BJ (cell line): ENCODE results near the gene NELL2. TPM values are rescaled to one million over a fixed set of nuclear protein-coding genes. Genes with fewer than 3 reads are reported as not detected.

Experiments used
- CTCF ChIA-PET: fragments of 350-600 bp; formaldehyde crosslinking; extraction: SDS; loops from one replicate; lab custom pipeline; 2021; ENCODE audit warnings: antibody characterized with exemption, inconsistent platforms; lab: Yijun Ruan, JAX
- POLR2A ChIA-PET: fragments of 300-600 bp; sonication (Branson Sonifier 250); formaldehyde crosslinking; extraction: SDS; loops from one replicate; lab custom pipeline; 2021; ENCODE audit warnings: antibody characterized with exemption; lab: Charles Lee
- DNase-seq: peaks from one replicate; pipeline ENCODE4 v3.0.0-alpha.2; 2011; ENCODE audit warnings: low read depth
- H3K27me3 ChIP-seq: 2 replicates; pipeline ENCODE4 v1.6.0; 2011; ENCODE audit warnings: low read length; ENCODE audit not compliant: control insufficient read depth, insufficient read depth
- H3K36me3 ChIP-seq: 2 replicates; pipeline ENCODE4 v1.5.1; 2011; ENCODE audit warnings: low read length; ENCODE audit not compliant: control insufficient read depth, insufficient read depth
- H3K4me3 ChIP-seq: 2 replicates; pipeline ENCODE4 v1.5.1; 2011; ENCODE audit warnings: low read depth, mild to moderate bottlenecking, control low read depth, low read length
- CTCF ChIP-seq: IDR thresholded peaks from 2 replicates; pipeline ENCODE4 v1.5.1; 2011; ENCODE audit warnings: low read depth, mild to moderate bottlenecking, control low read depth, inconsistent platforms, low read length, moderate library complexity; ENCODE audit not compliant: insufficient read depth
- polyA plus RNA-seq: library from polyadenylated mRNA; depleted of rRNA; stranded (reverse); fragments of >200 nt; gene quantifications from 2 replicates; pipeline ENCODE4 v1.2.3, GENCODE V29; 2011

Gene NELL2
- polyA plus RNA-seq, 1 experiment: 0.23 TPM

GRCh38 chr12:44551631-44552030, 324.5 kb downstream of the NELL2 start:
- Histone ChIP-seq H3K36me3 (no peaks in the 10 kb centered on the region), H3K27me3 (no peaks in the 10 kb centered on the region), H3K4me3 (no peak overlapping the region)
- ChIA-PET CTCF (no interaction called here), POLR2A (no interaction called here)
- TF ChIP-seq CTCF: no peak
- DNase-seq: no peak

GRCh38 chr12:44550377-44550776, 325.7 kb downstream of the NELL2 start:
- POLR2A ChIA-PET: no interaction called here

GRCh38 chr12:44546060-44546459, 330.1 kb downstream of the NELL2 start:
- POLR2A ChIA-PET: no interaction called here
- Histone ChIP-seq H3K27me3 (no peaks in the 10 kb centered on the region), H3K4me3 (no peak overlapping the region), H3K36me3 (no peaks in the 10 kb centered on the region)
- TF ChIP-seq CTCF: no peak
- CTCF ChIA-PET: interaction anchor here (0.8 kb wide), 1 partner anchor 15 kb away, joined by 3 read pairs; no protein-coding TSS in a partner anchor
- DNase-seq: no peak

More at GRCh38 chr12:44550377-44550776, 325.7 kb downstream of the NELL2 start:
- TF ChIP-seq CTCF: no peak
- Histone ChIP-seq H3K27me3 (no peaks in the 10 kb centered on the region), H3K36me3 (no peaks in the 10 kb centered on the region), H3K4me3 (no peak overlapping the region)
- no peak for DNase-seq
- CTCF ChIA-PET: no interaction called here

- no peak for TF ChIP-seq CTCF
- Histone ChIP-seq H3K27me3 (no peaks in the 10 kb centered on the region), H3K36me3 (no peaks in the 10 kb centered on the region), H3K4me3 (no peak overlapping the region)
- CTCF ChIA-PET: interaction anchor here (1.0 kb wide), 1 partner anchor 226 kb away, joined by 3 read pairs; no protein-coding TSS in a partner anchor
- no peak for DNase-seq
- POLR2A ChIA-PET: no interaction called here
Measured at GRCh38 chr12:44544018-44544417, 332.1 kb downstream of the NELL2 start.

GRCh38 chr12:44542716-44543115, 333.4 kb downstream of the NELL2 start:
- DNase-seq: no peak
- Histone ChIP-seq H3K27me3 (no peaks in the 10 kb centered on the region), H3K4me3 (no peak overlapping the region), H3K36me3 (no peaks in the 10 kb centered on the region)
- ChIA-PET CTCF (no interaction called here), POLR2A (no interaction called here)
- no peak for TF ChIP-seq CTCF
